Measurements from ENCODE around the gene JAZF1. TPM values are rescaled to one million over a fixed set of nuclear protein-coding genes. Genes with fewer than 3 reads are reported as not detected.

The JAZF1 gene
- total and polyA plus RNA-seq, 8 donors: 0.58 to 16.7 (median 7.2) TPM

- no peak for DNase-seq
- peaks cover 0 to 15% (median 0%) of the 10 kb centered on the region in 4 donors for H3K4me1 ChIP-seq
- 82 to 88% (median 85%) methylated on average over 3 of the region's 3 CpGs for WGBS, 5 donors
Measured at GRCh38 chr7:27910326-27910725, 270.3 kb downstream of the JAZF1 start.

GRCh38 chr7:27908534-27909165, 271.9 kb downstream of the JAZF1 start:
- H3K4me1 ChIP-seq: peaks cover 0 to 15% (median 0%) of the 10 kb centered on the region in 4 donors
- TF ChIP-seq EP300 (IDR thresholded peaks at IDR 0.05) (no peak), CTCF (IDR thresholded peaks at IDR 0.05) (no peak), POLR2A (IDR thresholded peaks at IDR 0.05) (no peak), POLR2AphosphoS5 (IDR thresholded peaks at IDR 0.05) (no peak)
- H3K27me3 ChIP-seq: no peaks in the 10 kb centered on the region
- intact Hi-C loops (cut with DNase I; ENCODE audit: low total_unique reads): no loop called here
- 95 to 99% (median 96%) methylated on average over 4 of the region's 4 CpGs for WGBS, 5 donors
- no peak overlapping the region for H3K27ac ChIP-seq
- no peaks in the 10 kb centered on the region for H3K36me3 ChIP-seq
- H3K4me3 ChIP-seq: no peak overlapping the region
- H3K9me3 ChIP-seq: no peaks in the 10 kb centered on the region
- DNase-seq: no peak

More at GRCh38 chr7:27910326-27910725, 270.3 kb downstream of the JAZF1 start:
- Histone ChIP-seq H3K9me3 (no peaks in the 10 kb centered on the region), H3K4me3 (no peak overlapping the region), H3K27me3 (no peaks in the 10 kb centered on the region), H3K36me3 (no peaks in the 10 kb centered on the region), H3K27ac (no peak overlapping the region)
- intact Hi-C loops (cut with DNase I; ENCODE audit: low total_unique reads): no loop called here
- TF ChIP-seq EP300 (IDR thresholded peaks at IDR 0.05): no peak
- TF ChIP-seq POLR2A (IDR thresholded peaks at IDR 0.05): no peak
- no peak for TF ChIP-seq CTCF (IDR thresholded peaks at IDR 0.05)
- TF ChIP-seq POLR2AphosphoS5 (IDR thresholded peaks at IDR 0.05): no peak

GRCh38 chr7:27906385-27907091, 274.1 kb downstream of the JAZF1 start:
- no peak overlapping the region for H3K27ac ChIP-seq
- intact Hi-C loops (cut with DNase I; ENCODE audit: low total_unique reads): no loop called here
- no peak for DNase-seq

GRCh38 chr7:27905951-27906350, 274.6 kb downstream of the JAZF1 start:
- intact Hi-C loops (cut with DNase I; ENCODE audit: low total_unique reads): no loop called here
- TF ChIP-seq POLR2A (IDR thresholded peaks at IDR 0.05) (no peak), EP300 (IDR thresholded peaks at IDR 0.05) (no peak), POLR2AphosphoS5 (IDR thresholded peaks at IDR 0.05) (no peak), CTCF (IDR thresholded peaks at IDR 0.05) (no peak)
- no peaks in the 10 kb centered on the region for H3K36me3 ChIP-seq
- H3K27ac ChIP-seq: no peak overlapping the region
- no peak for DNase-seq
- peaks cover 0 to 30% (median 9%) of the 10 kb centered on the region in 4 donors for H3K4me1 ChIP-seq
- H3K27me3 ChIP-seq: no peaks in the 10 kb centered on the region
- WGBS, 5 donors: 71 to 84% (median 79%) methylated on average over 4 of the region's 4 CpGs
- no peak overlapping the region for H3K4me3 ChIP-seq
- no peaks in the 10 kb centered on the region for H3K9me3 ChIP-seq

More at GRCh38 chr7:27906385-27907091, 274.1 kb downstream of the JAZF1 start:
- H3K36me3 ChIP-seq: no peaks in the 10 kb centered on the region
- no peak overlapping the region for H3K4me3 ChIP-seq
- no peaks in the 10 kb centered on the region for H3K9me3 ChIP-seq
- TF ChIP-seq EP300 (IDR thresholded peaks at IDR 0.05) (no peak), POLR2A (IDR thresholded peaks at IDR 0.05) (no peak), POLR2AphosphoS5 (IDR thresholded peaks at IDR 0.05) (no peak), CTCF (IDR thresholded peaks at IDR 0.05) (no peak)
- 69 to 75% (median 74%) methylated on average over 4 of the region's 4 CpGs for WGBS, 5 donors
- H3K4me1 ChIP-seq: peaks cover 0 to 24% (median 4%) of the 10 kb centered on the region in 4 donors
- no peaks in the 10 kb centered on the region for H3K27me3 ChIP-seq
